Measurements from ENCODE around the gene TBC1D5.

DNA sequence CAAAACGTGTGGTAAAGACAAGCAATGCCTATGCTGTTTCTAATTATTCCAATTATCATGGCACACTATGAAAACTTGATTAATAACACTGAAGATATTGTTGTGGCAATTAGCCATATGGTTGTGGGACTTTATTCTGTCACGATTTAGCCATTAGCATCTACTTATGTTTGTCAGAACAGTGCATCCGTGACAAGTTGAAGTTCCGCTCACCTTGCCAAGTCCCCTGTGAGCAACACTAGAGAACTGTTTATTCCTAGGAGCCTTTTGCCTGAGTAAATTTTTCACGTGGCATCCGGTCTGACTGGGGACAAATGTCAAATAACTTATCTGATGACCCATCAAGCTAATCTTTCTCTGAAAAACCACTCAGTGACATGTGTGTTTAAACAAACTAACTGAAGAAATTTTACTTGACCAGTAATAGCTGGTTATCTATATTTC lies 403.3 kb downstream of the TBC1D5 start:
- TF ChIP-seq JUN (IDR thresholded peaks at IDR 0.05; ENCODE audit: low read depth, low read length) (no peak), NANOG (IDR thresholded peaks at IDR 0.05; ENCODE audit: insufficient read depth, low read depth, low read length, poor library complexity, severe bottlenecking) (no peak), EP300 (IDR thresholded peaks at IDR 0.05; ENCODE audit: borderline replicate concordance in 1 of 2, low read depth in 2 of 2, low read length in 2 of 2) (no peak), SIN3A (conservative IDR thresholded peaks at IDR 0.05 in 1 of 2, IDR thresholded peaks at IDR 0.05 in 1 of 2; ENCODE audit: low read depth in 1 of 2, low read length in 2 of 2) (no peak)
